ENCODE data around the gene HMGCL.
"Not testable (repeated sequence)": the region's sequence is repeated elsewhere in the genome, so short reads cannot be mapped to it uniquely, and the experiment has no call there.

Gene HMGCL

GRCh38 chr1:23825076-23825761, at the start of gene HMGCL:
Gene HMGCL (minus strand): TSS chr1:23825429. CDS start chr1:23825415, 14 bp downstream.
- FAIRE-seq = peak; percentile 9

GRCh38 chr1:23872421-23872820, 47.2 kb upstream of the HMGCL start:
- no peak for FAIRE-seq

- FAIRE-seq = no peak
Observed at GRCh38 chr1:23869051-23869450, 43.8 kb upstream of the HMGCL start.

GRCh38 chr1:23868557-23869016, 43.4 kb upstream of the HMGCL start:
- no peak for FAIRE-seq

- FAIRE-seq = peak; percentile 87
Observed at GRCh38 chr1:23867895-23868556, 42.8 kb upstream of the HMGCL start, which contains the start of gene FUCA1. Gene FUCA1 (minus strand): TSS chr1:23868290. CDS start chr1:23868286, 4 bp downstream.

GRCh38 chr1:23867542-23867894, 42.3 kb upstream of the HMGCL start:
- no peak for FAIRE-seq

GRCh38 chr1:23865543-23865930, 40.3 kb upstream of the HMGCL start:
- FAIRE-seq = no peak

DNA sequence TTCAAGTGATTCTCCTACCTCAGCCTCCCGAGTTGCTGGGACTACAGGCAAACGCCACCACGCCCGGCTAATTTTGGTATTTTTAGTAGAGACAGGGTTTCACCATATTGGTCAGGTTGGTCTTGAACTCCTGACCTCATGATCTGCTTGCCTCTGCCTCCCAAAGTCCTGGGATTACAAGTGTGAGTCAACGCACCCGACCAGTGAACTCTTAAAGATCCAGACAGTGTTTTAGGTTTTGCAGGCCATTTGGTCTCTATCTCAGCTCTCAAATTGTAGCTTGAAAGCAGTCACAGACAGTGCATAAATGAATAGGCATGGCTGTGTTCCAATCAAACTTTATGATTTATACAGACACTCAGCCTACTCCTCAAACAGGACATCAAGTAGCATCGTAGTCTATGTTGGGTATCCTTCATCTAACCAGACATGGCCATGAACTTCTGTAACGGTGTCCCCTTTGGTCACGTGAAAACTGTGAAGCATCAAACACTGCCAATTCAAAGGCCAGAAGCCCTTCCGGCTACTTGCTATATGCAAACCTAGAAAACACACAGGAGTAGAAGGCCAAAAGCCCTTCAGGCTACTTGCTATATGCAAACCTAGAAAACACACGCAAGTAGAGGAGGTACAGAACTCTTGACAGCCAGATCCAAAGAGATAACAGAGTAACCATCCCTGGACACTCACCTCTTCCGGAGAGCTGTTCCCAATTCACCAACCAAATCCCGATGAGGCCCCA, 39.7 kb upstream of the HMGCL start:
- FAIRE-seq = no peak

GRCh38 chr1:23862640-23863039, 37.4 kb upstream of the HMGCL start:
- FAIRE-seq = no peak

DNA sequence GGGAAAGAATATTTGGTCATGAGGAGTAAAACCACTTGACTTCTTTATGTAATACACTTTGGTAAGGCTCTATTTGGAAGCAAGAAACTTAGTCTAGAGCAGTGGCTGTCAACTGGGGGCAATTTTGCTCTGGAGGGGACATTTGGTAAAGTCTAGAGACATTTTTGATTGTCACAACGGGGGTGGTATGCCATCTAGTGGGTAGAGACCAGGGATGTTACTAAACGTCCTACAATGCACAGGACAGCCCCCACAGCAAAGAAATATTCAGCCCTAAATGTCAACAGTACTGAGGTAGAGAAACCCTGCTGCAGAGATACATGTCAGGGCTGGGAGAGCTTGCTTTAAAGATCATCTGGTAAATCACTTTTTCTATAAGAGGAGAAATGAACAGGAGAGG, 29.3 kb upstream of the HMGCL start:
- FAIRE-seq = no peak

DNA sequence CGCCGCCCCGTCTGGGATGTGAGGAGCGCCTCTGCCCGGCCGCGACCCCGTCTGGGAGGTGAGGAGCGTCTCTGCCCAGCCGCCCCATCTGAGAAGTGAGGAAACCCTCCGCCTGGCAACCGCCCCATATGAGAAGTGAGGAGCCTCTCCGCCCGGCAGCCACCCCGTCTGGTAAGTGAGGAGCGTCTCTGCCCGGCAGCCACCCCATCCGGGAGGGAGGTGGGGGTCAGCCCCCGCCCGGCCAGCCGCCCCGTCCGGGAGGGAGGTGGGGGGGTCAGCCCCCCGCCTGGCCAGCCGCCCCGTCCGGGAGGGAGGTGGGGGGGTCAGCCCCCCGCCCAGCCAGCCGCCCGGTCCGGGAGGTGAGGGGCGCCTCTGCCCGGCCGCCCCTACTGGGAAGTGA, 27.9 kb upstream of the HMGCL start:
- FAIRE-seq = not testable (repeated sequence)

DNA sequence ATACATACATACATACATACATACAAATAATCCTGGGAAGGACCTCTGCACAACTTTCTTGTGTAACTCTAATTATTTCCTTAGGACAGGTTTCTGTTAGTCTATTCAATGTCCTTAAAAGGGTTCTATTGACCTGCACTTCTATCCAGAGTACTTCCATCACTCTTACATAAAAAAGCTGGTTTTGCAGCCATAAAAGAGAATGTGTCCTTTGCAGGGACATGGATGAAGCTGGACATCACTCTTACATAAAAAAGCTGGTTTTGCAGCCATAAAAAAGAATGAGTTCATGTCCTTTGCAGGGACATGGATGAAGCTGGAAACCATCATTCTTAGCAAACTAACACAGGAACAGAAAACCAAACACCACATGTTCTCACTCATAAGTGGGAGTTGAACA, 26.2 kb upstream of the HMGCL start:
- not testable (repeated sequence) for FAIRE-seq

DNA sequence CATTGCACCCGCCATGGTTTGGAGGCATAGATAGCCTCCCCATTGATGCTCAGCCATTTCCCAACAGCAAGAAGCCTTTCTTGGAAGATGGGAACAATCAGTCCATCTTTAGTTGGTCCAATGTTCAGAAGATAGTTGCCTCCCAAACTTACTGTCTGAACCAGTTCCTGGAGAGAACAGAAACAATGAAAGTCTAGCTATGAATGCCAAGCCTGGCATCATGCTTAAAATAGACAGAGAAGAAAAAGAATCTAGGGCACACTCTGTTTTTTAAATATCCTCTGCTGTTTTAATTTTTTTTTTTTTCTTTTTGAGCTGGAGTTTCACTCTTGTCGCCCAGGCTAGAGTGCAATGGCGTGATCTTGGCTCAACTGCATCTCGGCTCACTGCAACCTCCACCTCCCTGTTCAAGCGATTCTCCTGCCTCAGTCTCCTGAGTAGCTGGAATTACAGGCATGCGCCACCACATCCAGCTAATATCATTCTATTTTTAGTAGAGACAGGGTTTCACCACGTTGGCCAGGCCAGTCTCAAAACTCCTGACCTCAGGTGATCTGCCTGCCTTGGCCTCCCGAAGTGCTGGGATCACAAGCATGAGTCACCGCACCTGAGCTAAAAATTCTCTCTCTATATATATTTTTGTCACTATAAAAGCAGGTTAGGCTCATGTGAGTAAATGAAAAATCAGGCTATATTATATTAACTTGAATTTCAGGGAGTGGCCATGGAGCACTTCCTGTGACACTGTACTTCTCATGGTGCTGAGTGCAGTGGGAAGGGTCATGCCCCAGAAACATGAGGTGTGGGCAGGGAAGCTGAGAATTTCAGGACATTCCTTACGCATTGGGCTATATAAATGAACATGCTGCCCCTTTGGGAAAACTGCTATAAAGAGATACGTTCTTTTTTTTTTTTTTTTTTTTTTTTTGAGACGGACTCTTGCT, 23.7 kb upstream of the HMGCL start:
- FAIRE-seq = no peak

DNA sequence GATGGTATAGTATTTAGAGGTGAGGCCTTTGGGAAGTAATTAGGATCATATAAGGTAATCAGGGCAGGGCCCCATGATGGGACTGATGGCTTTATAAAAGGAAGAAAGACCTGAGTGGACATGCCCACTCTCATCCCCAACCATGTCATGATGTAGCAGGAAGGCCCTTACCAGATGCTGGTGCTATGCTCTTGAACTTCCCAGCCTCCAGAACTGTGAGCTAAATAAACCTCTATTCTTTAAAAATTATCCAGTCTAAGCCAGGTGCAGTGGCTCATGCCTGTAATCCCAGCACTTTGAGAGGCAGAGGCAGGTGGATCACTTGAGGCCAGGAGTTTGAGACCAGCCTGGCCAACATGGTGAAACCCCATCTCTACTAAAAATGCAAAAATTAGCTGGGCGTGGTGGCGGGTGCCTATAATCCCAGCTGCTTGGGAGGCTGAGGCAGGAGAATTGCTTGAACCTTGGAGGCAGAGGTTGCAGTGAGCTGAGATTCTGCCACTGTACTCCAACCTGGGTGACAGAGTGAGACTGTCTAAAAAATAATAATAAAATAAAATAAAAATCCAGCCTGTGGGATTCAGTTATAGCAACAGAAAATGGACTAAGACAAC, 22.4 kb upstream of the HMGCL start:
- FAIRE-seq = not testable (repeated sequence)

- no peak for FAIRE-seq
Observed at GRCh38 chr1:23845163-23845562, 19.9 kb upstream of the HMGCL start.

DNA sequence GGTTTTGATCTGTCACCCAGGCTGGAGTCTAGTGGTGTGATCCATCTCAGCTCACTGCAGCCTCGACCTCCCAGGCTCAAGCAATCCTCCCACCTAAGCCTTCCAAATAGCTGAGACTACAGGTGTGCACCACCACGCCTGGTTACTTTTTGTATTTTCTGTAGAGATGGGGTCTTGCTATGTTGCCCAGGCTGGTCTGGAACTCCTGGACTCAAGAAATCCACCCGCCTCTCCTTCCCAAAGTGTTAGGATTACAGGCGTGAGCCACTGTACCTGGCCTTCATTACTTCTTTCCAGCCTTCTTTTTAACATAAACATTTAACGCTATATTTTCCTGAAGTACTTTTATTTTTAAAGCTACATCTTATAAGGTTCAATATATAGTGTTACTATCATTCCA, 18.4 kb upstream of the HMGCL start:
- no peak for FAIRE-seq

- FAIRE-seq = no peak
Observed at GRCh38 chr1:23838401-23838866, 13.2 kb upstream of the HMGCL start.

- FAIRE-seq = no peak
Observed at GRCh38 chr1:23837908-23838307, 12.7 kb upstream of the HMGCL start.

- no peak for FAIRE-seq
Observed at GRCh38 chr1:23836037-23836436, 10.8 kb upstream of the HMGCL start.

DNA sequence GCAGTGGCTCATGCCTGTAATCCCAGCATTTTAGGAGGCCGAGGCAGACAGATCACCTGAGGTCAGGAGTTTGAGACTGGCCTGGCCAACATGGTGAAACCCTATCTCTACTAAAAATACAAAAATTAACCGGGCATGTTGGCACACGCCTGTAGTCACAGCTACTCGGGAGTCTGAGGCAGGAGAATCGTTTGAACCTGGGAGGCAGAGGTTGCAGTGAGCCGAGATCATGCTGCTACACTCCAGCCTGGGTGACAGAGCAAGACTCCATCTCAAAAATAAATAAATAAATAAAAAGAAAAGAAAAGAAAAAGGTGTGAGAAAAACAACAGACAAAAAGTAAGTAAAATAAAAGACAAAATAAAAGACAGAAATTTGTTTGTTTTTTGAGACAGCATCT, 8.9 kb upstream of the HMGCL start:
- not testable (repeated sequence) for FAIRE-seq

DNA sequence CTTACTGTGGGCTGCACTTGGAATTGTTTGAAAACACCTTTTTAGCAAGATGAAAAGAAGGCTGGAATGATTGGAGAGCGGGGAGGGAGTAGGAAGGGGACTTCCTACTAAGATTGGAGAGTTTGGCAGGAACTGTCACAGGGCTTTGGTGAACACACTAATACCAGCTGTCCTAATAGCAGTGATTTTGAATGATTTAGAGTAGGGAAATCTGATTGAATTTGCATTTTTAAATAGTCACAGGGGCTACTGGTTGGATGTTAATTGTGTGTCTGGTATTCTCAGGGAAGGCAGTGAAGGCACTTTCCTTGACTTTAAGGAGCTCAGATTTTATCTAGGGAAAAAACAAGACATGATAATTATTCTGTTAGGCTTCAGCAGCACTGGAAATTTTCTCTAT, 2.5 kb upstream of the HMGCL start:
- FAIRE-seq = no peak

GRCh38 chr1:23826590-23826989, 1.4 kb upstream of the HMGCL start:
- FAIRE-seq = not testable (repeated sequence)
